ENCODE results near the gene TIGD6. TPM values are rescaled to one million over a fixed set of nuclear protein-coding genes. Genes with fewer than 3 reads are reported as not detected.

The TIGD6 gene
- total RNA-seq, 1 donor from 2014 or later: 5.5 TPM

DNA sequence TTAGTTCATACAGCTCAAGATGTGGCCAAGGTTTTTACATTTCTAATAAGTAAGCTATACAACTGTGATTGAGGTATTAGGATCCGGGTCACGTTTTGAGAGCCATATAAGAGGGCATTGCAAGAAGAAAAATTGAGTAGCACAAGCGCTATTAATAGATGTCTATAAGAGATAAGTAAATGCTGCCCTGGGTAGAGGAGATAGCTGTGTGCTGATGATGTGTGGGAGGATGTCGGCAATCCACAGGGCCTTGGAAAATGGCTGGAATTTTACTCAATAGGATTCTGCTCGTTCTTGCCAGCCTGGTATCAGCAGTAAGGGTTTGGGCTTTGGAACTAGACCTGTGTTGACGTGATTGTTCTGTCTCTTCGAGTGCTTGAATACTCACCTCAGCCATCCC lies 44.3 kb upstream of the TIGD6 start:
- no peak for FAIRE-seq
- H3K4me2 ChIP-seq (ENCODE audit: low read length): peak overlapping the region; percentile 72
- no peaks in the 10 kb centered on the region for H3K27me3 ChIP-seq (ENCODE audit: insufficient read depth, low read length)
- Mint-ChIP-seq H3K9me3 (ENCODE audit: unreplicated experiment) (no peaks in the 10 kb centered on the region), H3K27ac (ENCODE audit: unreplicated experiment) (peak overlapping the region; percentile 49), H3K27me3 (ENCODE audit: low read depth, unreplicated experiment) (no peaks in the 10 kb centered on the region), H3K36me3 (ENCODE audit: low read depth, unreplicated experiment) (peaks cover 45% of the 10 kb centered on the region), H3K4me3 (ENCODE audit: unreplicated experiment) (peak overlapping the region; percentile 2), H3K4me1 (ENCODE audit: low read depth, unreplicated experiment) (peaks cover 37% of the 10 kb centered on the region)
- peak overlapping the region; percentile 8 for H3K4me3 ChIP-seq (ENCODE audit: insufficient read depth, low read depth, low read length)
- peaks cover 72% of the 10 kb centered on the region for H3K36me3 ChIP-seq (ENCODE audit: insufficient read depth, low read length)
- DNase-seq (ENCODE audit: low read depth): peak; percentile 53
- no peaks in the 10 kb centered on the region for H4K20me1 ChIP-seq (ENCODE audit: insufficient read depth, low read length)
- no peak for TF ChIP-seq EZH2 (IDR thresholded peaks at IDR 0.05; ENCODE audit: insufficient read depth, low read length)
- TF ChIP-seq, protein P1, sequence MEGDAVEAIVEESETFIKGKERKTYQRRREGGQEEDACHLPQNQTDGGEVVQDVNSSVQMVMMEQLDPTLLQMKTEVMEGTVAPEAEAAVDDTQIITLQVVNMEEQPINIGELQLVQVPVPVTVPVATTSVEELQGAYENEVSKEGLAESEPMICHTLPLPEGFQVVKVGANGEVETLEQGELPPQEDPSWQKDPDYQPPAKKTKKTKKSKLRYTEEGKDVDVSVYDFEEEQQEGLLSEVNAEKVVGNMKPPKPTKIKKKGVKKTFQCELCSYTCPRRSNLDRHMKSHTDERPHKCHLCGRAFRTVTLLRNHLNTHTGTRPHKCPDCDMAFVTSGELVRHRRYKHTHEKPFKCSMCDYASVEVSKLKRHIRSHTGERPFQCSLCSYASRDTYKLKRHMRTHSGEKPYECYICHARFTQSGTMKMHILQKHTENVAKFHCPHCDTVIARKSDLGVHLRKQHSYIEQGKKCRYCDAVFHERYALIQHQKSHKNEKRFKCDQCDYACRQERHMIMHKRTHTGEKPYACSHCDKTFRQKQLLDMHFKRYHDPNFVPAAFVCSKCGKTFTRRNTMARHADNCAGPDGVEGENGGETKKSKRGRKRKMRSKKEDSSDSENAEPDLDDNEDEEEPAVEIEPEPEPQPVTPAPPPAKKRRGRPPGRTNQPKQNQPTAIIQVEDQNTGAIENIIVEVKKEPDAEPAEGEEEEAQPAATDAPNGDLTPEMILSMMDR (IDR thresholded peaks at IDR 0.05; ENCODE audit: insufficient read depth, low read depth, low read length): no peak
- H3K9ac ChIP-seq (ENCODE audit: low read length): peak overlapping the region; percentile 46
- peaks cover 17% of the 10 kb centered on the region for H3K79me2 ChIP-seq (ENCODE audit: insufficient read depth, low read length)
- H3K27ac ChIP-seq (ENCODE audit: low read depth, low read length): peak overlapping the region; percentile 81
- H3K9me3 ChIP-seq (ENCODE audit: insufficient read depth, low read depth, low read length): no peaks in the 10 kb centered on the region
- peaks cover 28% of the 10 kb centered on the region for H3K4me1 ChIP-seq (ENCODE audit: insufficient read depth, low read length)
- H2AFZ ChIP-seq (ENCODE audit: low read depth, low read length): no peak overlapping the region

DNA sequence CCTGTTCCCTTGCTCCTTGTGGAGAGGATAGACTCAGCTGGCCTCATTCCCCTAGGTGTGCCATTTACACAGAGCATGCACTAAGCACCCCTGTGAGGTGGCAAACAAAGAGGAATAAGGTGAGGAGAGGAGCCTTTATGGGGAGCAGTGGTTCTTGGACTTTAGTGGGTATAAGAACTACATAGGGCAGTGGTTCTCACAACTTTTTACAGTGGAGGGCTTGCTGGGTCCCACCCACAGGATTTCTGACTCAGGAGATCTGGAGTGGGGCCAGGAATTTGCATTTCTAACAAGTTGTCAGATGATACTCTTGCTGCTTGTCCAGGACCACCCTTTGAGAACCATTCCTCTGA lies 43.9 kb upstream of the TIGD6 start:
- Mint-ChIP-seq H3K4me1 (ENCODE audit: low read depth, unreplicated experiment) (peaks cover 36% of the 10 kb centered on the region), H3K9me3 (ENCODE audit: unreplicated experiment) (no peaks in the 10 kb centered on the region), H3K27me3 (ENCODE audit: low read depth, unreplicated experiment) (no peaks in the 10 kb centered on the region), H3K36me3 (ENCODE audit: low read depth, unreplicated experiment) (peaks cover 42% of the 10 kb centered on the region), H3K27ac (ENCODE audit: unreplicated experiment) (peak overlapping the region; percentile 79), H3K4me3 (ENCODE audit: unreplicated experiment) (no peak overlapping the region)
- peak overlapping the region; percentile 81 for H3K27ac ChIP-seq (ENCODE audit: low read depth, low read length)
- H3K4me3 ChIP-seq (ENCODE audit: insufficient read depth, low read depth, low read length): peak overlapping the region; percentile 11
- peaks cover 25% of the 10 kb centered on the region for H3K4me1 ChIP-seq (ENCODE audit: insufficient read depth, low read length)
- no peak overlapping the region for H2AFZ ChIP-seq (ENCODE audit: low read depth, low read length)
- H3K27me3 ChIP-seq (ENCODE audit: insufficient read depth, low read length): no peaks in the 10 kb centered on the region
- peak overlapping the region; percentile 46 for H3K9ac ChIP-seq (ENCODE audit: low read length)
- peaks cover 68% of the 10 kb centered on the region for H3K36me3 ChIP-seq (ENCODE audit: insufficient read depth, low read length)
- TF ChIP-seq, protein P1 (IDR thresholded peaks at IDR 0.05; ENCODE audit: insufficient read depth, low read depth, low read length): no peak
- no peak for TF ChIP-seq EZH2 (IDR thresholded peaks at IDR 0.05; ENCODE audit: insufficient read depth, low read length)
- peak; percentile 81 for DNase-seq (ENCODE audit: low read depth)
- H4K20me1 ChIP-seq (ENCODE audit: insufficient read depth, low read length): no peaks in the 10 kb centered on the region
- H3K79me2 ChIP-seq (ENCODE audit: insufficient read depth, low read length): peaks cover 20% of the 10 kb centered on the region
- H3K9me3 ChIP-seq (ENCODE audit: insufficient read depth, low read depth, low read length): no peaks in the 10 kb centered on the region
- peak overlapping the region; percentile 72 for H3K4me2 ChIP-seq (ENCODE audit: low read length)
- FAIRE-seq: peak; percentile 50

DNA sequence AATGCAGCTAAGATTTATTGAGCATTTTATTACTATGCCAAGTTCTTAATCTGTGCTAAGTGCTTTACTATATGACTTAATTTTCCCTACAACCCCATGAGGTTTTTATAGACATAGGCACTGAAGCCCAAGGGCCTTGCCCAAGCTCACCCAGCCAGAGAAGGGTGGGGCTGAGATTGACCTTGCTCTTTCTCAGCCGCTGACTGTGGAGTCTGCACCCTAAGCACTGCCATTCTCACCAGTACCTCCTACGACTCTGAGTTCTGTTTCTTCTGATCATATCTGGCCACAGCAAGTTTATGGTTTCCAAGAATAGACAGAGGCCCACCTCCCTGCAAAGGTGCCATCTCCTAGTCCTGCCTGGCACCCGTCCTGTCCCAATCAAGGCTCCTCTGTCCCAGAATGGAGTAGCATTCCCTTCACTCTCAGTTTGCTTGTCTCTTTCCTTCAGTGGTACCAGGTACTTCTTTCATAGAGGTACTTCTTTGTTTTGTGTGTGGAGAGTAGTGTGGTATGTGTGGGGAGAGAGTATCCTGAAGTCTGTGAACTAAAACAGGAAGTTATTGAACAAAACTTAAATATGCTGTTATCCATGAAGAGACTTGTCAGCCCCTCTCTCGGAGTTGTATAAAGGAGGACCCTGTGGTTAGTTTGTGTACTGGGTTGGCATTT lies 43.3 kb upstream of the TIGD6 start:
- Histone ChIP-seq H4K20me1 (ENCODE audit: insufficient read depth, low read length) (no peaks in the 10 kb centered on the region), H3K36me3 (ENCODE audit: insufficient read depth, low read length) (peaks cover 66% of the 10 kb centered on the region), H3K79me2 (ENCODE audit: insufficient read depth, low read length) (peaks cover 22% of the 10 kb centered on the region), H2AFZ (ENCODE audit: low read depth, low read length) (no peak overlapping the region), H3K27ac (ENCODE audit: low read depth, low read length) (peak overlapping the region; percentile 81), H3K4me1 (ENCODE audit: insufficient read depth, low read length) (peaks cover 25% of the 10 kb centered on the region), H3K9me3 (ENCODE audit: insufficient read depth, low read depth, low read length) (no peaks in the 10 kb centered on the region), H3K4me2 (ENCODE audit: low read length) (peak overlapping the region; percentile 72), H3K27me3 (ENCODE audit: insufficient read depth, low read length) (no peaks in the 10 kb centered on the region), H3K9ac (ENCODE audit: low read length) (peak overlapping the region; percentile 46), H3K4me3 (ENCODE audit: insufficient read depth, low read depth, low read length) (peak overlapping the region; percentile 11)
- TF ChIP-seq EZH2 (IDR thresholded peaks at IDR 0.05; ENCODE audit: insufficient read depth, low read length): no peak
- TF ChIP-seq, protein P1 (IDR thresholded peaks at IDR 0.05; ENCODE audit: insufficient read depth, low read depth, low read length): no peak
- FAIRE-seq (peak; percentile 50), DNase-seq (ENCODE audit: low read depth) (peak; percentile 66)
- Mint-ChIP-seq H3K27me3 (ENCODE audit: low read depth, unreplicated experiment) (no peaks in the 10 kb centered on the region), H3K4me3 (ENCODE audit: unreplicated experiment) (peak overlapping the region; percentile 27), H3K9me3 (ENCODE audit: unreplicated experiment) (no peaks in the 10 kb centered on the region), H3K36me3 (ENCODE audit: low read depth, unreplicated experiment) (peaks cover 39% of the 10 kb centered on the region), H3K27ac (ENCODE audit: unreplicated experiment) (peak overlapping the region; percentile 79), H3K4me1 (ENCODE audit: low read depth, unreplicated experiment) (peaks cover 33% of the 10 kb centered on the region)

Measured in astrocyte (in vitro differentiated cells and primary cell).